Thoracic aorta (tissue), 2 donors: ENCODE measurements around the gene FAM24B. TPM values are rescaled to one million over a fixed set of nuclear protein-coding genes. Genes with fewer than 3 reads are reported as not detected.

Experiments used
- ATAC-seq: fragments of 150-250 bp; one replicate; pipeline ENCODE4 v1.8.0; 2017; ENCODE audit warnings: low read depth; ENCODE audit not compliant: insufficient number of reproducible peaks, low FRiP score
- DNase-seq: peaks from one replicate; pipeline ENCODE4 v3.0.0-alpha.2; 2020; ENCODE audit warnings: low spot score
- H3K27ac ChIP-seq, 2 donors: fragments of 200-600 bp; sonication (generic); 1 replicate in 1 of 2; 2 replicates in 1 of 2; pipeline ENCODE4 v1.5.1; 2016; ENCODE audit warnings: mild to moderate bottlenecking in 2 of 2, moderate library complexity in 2 of 2
- H3K27me3 ChIP-seq: fragments of 200-600 bp; sonication (generic); replicated peaks from 2 replicates; pipeline ENCODE4 v1.6.0; 2016; ENCODE audit warnings: mild to moderate bottlenecking; ENCODE audit not compliant: insufficient read depth
- H3K36me3 ChIP-seq: fragments of 200-600 bp; sonication (generic); one replicate; pipeline ENCODE4 v1.5.1; 2016
- H3K4me1 ChIP-seq, 2 donors: fragments of 200-600 bp; sonication (generic); 1 replicate in 1 of 2; 2 replicates in 1 of 2; pipeline versions ENCODE4 v1.5.1 to v1.6.0; 2016; ENCODE audit warnings: low read depth in 2 of 2, mild to moderate bottlenecking in 1 of 2; ENCODE audit not compliant: control insufficient read depth in 1 of 2
- H3K4me3 ChIP-seq: fragments of 200-600 bp; sonication (generic); 2 replicates; pipeline ENCODE4 v1.5.1; 2016; ENCODE audit warnings: mild to moderate bottlenecking
- H3K9me3 ChIP-seq: fragments of 200-600 bp; sonication (generic); 2 replicates; pipeline ENCODE4 v1.5.1; 2016
- CTCF ChIP-seq: fragments of 200-600 bp; sonication (generic); IDR thresholded peaks from one replicate; pipeline ENCODE4 v1.5.1; 2019; ENCODE audit warnings: antibody characterized with exemption
- total RNA-seq, 2 donors: library from RNA; depleted of rRNA; stranded (reverse); fragments of >200 nt; gene quantifications; one replicate each; pipeline versions ENCODE4 v1.1.0 to v1.2.3, GENCODE V29; 2016

The FAM24B gene
- total RNA-seq, 2 donors from 2014 or later: 4.8 to 9.1 TPM

DNA sequence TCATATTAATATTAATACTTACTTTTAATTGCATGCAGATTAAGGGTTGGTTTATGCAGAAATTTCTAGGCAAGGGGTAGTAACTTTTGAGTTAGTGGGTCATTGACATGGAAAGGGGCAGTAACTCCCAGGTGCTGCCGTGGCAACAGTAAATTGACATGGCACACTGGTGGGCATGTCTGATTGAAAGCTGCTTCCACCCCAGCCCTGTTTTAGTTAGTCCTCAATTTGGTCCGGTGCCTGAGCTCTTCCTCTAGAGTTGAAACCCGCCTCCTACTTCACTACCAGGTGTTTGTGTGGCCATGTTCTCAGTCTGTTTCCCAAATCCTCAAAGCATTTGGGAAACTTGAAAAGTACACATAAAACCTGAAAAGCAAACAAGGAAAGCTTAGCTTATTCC lies 52.1 kb downstream of the FAM24B start:
- Histone ChIP-seq H3K36me3 (no peaks in the 10 kb centered on the region), H3K9me3 (no peaks in the 10 kb centered on the region), H3K4me3 (no peak overlapping the region), H3K27ac (no peak overlapping the region), H3K4me1 (no peaks in the 10 kb centered on the region), H3K27me3 (no peaks in the 10 kb centered on the region)
- ATAC-seq: no peak
- no peak for DNase-seq
- TF ChIP-seq CTCF: no peak

DNA sequence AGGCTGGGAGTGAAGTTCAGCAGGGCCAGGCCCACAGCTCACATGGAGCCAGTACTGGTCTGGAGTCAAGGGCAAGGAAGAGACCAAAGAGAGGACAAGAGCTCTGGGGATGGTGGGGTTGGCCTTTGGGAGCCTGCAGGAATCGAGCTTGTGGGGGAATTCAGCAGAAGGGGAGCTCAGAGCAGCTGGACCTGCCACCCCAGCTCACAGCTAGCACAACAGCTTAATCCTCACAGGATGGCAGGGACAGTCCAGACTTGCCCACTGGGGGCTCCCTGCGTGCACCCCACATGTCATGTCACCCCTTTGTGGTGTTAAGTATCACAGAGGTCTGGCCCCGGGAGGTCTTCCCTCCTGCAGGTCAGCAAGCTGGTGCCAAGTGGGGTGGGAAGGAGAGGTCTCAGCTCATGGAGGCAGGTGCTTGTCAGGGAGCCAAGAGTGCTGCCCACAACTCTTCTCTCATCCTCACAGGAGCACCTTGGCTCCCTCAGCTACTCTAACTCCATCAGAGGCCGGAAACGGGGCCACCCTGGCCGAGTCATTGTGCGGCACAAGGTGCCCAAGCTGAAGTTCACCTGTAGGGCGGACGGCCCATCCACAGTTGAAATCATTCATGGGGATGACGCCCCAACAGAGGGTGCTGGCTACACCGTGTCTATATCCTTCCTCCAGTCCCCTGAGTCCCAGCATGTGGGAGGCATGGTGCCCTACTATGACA lies 56.2 kb downstream of the FAM24B start:
- TF ChIP-seq CTCF: no peak
- Histone ChIP-seq H3K27me3 (no peaks in the 10 kb centered on the region), H3K4me1 (no peaks in the 10 kb centered on the region), H3K27ac (no peak overlapping the region), H3K9me3 (no peaks in the 10 kb centered on the region), H3K4me3 (no peak overlapping the region), H3K36me3 (no peaks in the 10 kb centered on the region)
- ATAC-seq (no peak), DNase-seq (no peak)

DNA sequence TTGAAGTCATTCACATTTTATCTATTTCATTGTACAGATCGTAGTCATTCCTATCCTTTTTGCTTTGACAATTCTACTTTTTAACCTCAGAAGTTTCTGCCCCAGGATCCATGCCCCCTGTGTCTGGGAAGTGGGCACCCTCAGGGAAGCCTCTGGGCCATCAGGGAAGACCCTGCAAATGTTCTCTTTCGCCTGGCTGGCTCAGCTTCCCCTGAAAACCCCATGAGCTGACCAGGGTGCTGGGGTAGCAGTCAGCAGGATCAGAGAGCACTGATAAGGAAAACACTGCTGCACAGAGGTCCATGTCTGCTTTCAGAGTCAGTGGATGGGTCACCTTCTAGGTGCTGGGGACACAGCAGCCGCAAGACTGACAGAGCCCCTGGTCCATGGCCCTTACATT lies 57.6 kb downstream of the FAM24B start:
- Histone ChIP-seq H3K4me1 (no peaks in the 10 kb centered on the region), H3K9me3 (no peaks in the 10 kb centered on the region), H3K27ac (no peak overlapping the region), H3K36me3 (no peaks in the 10 kb centered on the region), H3K4me3 (no peak overlapping the region), H3K27me3 (no peaks in the 10 kb centered on the region)
- ATAC-seq (no peak), DNase-seq (no peak)
- no peak for TF ChIP-seq CTCF

GRCh38 chr10:122815458-122815857 lies 63.9 kb downstream of the FAM24B start:
- H3K9me3 ChIP-seq: no peaks in the 10 kb centered on the region
- no peak for TF ChIP-seq CTCF
- DNase-seq: no peak
- no peak overlapping the region for H3K4me3 ChIP-seq
- no peak for ATAC-seq
- no peaks in the 10 kb centered on the region for H3K36me3 ChIP-seq
- H3K27ac ChIP-seq: no peak overlapping the region
- H3K27me3 ChIP-seq: no peaks in the 10 kb centered on the region
- no peaks in the 10 kb centered on the region for H3K4me1 ChIP-seq

GRCh38 chr10:122814493-122814892 lies 64.9 kb downstream of the FAM24B start:
- H3K4me1 ChIP-seq: no peaks in the 10 kb centered on the region
- ATAC-seq: no peak
- no peak for DNase-seq
- no peak for TF ChIP-seq CTCF
- H3K4me3 ChIP-seq: no peak overlapping the region
- H3K27me3 ChIP-seq: no peaks in the 10 kb centered on the region
- no peak overlapping the region for H3K27ac ChIP-seq
- no peaks in the 10 kb centered on the region for H3K36me3 ChIP-seq
- no peaks in the 10 kb centered on the region for H3K9me3 ChIP-seq
